ENCODE results near the gene PRG2. TPM values are rescaled to one million over a fixed set of nuclear protein-coding genes. Genes with fewer than 3 reads are reported as not detected.
A peak's percentile ranks its signal among the peaks of the same experiment; 100 is the strongest.

Gene PRG2
- total RNA-seq, 1 experiment from 2014 or later: not detected

DNA sequence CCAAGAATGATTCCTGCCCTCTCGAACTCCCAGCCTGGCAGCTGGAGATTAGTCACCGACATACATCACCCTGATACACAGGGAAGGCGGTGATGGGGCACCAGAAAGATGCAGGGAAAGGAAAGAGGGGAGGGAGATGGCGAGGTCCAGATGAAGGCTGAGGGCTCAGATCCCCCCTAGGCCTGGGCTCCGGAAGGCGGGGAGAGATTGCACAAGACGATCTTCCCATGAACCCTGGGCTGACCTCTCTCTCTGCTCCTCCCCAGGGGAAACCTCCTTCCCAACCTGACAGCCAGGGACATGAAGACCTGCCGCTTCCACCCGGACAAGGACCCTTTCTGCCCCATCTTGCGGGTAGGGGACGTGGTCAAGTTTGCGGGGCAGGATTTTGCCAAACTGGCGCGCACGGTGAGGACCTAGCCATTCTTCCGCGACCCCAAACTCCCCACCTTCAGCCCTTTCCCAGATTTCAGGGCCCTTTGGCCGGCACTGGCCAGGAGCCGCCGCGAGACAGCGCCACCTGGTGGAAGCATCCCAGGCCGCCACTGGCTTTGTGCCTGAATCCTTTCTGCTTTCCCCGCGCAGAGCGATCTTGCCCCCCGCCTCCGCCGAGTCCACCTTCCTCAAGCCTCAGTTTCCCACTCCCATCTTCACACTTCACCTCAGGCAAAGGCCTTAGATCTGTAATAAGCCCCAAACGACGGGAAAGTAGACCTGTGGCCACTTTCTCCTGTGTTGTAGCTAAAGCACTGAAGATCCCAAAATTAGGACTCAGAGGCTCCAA lies 40.8 kb downstream of the PRG2 start:
- H3K36me3 ChIP-seq (ENCODE audit: control insufficient read depth, insufficient read depth, low read length): no peaks in the 10 kb centered on the region
- CTCF ChIA-PET: interaction anchor here (0.6 to 0.7 kb wide), 5 partner anchors 11 to 530 kb away, joined by 3 to 14 read pairs (median 6); no protein-coding TSS in a partner anchor
- in situ Hi-C loops (cut with HindIII; ENCODE audit: low pct_unique_long_range_greater_than_20kb, low sequenced_read_pairs): no loop called here
- no TSS peak for BruUV-seq (replicated peaks)
- POLR2A ChIA-PET: no interaction called here
- H3K4me1 ChIP-seq (ENCODE audit: control insufficient read depth, insufficient read depth, low read length): no peaks in the 10 kb centered on the region
- H3K27ac ChIP-seq (ENCODE audit: low read length): no peak overlapping the region
- DNase-seq (ENCODE audit: low read depth, low spot score) (no peak), ATAC-seq (no peak; the same call in 1 of the 2 replicates)
- H3K9me3 ChIP-seq (ENCODE audit: control insufficient read depth, insufficient read depth, low read depth, low read length): 0 out of 2 replicates have a peak, but pooled peaks cover 3% of the 10 kb centered on the region
- H3K27me3 ChIP-seq (ENCODE audit: control insufficient read depth, insufficient read depth, low read length): no peaks in the 10 kb centered on the region
- intact Hi-C loops (cut with micrococcal nuclease; ENCODE audit: unreplicated experiment): loop anchor here (5.0 to 10.0 kb wide), 4 partner anchors 108 to 293 kb away; partner anchors contain the start of gene UBE2L6
- TF ChIP-seq POLR2AphosphoS5 (IDR thresholded peaks at IDR 0.05; ENCODE audit: low read depth, low read length): no peak
- TF ChIP-seq, protein P1, sequence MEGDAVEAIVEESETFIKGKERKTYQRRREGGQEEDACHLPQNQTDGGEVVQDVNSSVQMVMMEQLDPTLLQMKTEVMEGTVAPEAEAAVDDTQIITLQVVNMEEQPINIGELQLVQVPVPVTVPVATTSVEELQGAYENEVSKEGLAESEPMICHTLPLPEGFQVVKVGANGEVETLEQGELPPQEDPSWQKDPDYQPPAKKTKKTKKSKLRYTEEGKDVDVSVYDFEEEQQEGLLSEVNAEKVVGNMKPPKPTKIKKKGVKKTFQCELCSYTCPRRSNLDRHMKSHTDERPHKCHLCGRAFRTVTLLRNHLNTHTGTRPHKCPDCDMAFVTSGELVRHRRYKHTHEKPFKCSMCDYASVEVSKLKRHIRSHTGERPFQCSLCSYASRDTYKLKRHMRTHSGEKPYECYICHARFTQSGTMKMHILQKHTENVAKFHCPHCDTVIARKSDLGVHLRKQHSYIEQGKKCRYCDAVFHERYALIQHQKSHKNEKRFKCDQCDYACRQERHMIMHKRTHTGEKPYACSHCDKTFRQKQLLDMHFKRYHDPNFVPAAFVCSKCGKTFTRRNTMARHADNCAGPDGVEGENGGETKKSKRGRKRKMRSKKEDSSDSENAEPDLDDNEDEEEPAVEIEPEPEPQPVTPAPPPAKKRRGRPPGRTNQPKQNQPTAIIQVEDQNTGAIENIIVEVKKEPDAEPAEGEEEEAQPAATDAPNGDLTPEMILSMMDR (IDR thresholded peaks at IDR 0.05): peak; percentile 86
- TF ChIP-seq, protein P2, sequence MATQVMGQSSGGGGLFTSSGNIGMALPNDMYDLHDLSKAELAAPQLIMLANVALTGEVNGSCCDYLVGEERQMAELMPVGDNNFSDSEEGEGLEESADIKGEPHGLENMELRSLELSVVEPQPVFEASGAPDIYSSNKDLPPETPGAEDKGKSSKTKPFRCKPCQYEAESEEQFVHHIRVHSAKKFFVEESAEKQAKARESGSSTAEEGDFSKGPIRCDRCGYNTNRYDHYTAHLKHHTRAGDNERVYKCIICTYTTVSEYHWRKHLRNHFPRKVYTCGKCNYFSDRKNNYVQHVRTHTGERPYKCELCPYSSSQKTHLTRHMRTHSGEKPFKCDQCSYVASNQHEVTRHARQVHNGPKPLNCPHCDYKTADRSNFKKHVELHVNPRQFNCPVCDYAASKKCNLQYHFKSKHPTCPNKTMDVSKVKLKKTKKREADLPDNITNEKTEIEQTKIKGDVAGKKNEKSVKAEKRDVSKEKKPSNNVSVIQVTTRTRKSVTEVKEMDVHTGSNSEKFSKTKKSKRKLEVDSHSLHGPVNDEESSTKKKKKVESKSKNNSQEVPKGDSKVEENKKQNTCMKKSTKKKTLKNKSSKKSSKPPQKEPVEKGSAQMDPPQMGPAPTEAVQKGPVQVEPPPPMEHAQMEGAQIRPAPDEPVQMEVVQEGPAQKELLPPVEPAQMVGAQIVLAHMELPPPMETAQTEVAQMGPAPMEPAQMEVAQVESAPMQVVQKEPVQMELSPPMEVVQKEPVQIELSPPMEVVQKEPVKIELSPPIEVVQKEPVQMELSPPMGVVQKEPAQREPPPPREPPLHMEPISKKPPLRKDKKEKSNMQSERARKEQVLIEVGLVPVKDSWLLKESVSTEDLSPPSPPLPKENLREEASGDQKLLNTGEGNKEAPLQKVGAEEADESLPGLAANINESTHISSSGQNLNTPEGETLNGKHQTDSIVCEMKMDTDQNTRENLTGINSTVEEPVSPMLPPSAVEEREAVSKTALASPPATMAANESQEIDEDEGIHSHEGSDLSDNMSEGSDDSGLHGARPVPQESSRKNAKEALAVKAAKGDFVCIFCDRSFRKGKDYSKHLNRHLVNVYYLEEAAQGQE (IDR thresholded peaks at IDR 0.05; ENCODE audit: insufficient read depth in 1 of 2, low read depth in 2 of 2, low read length in 1 of 2): no peak
- no peak overlapping the region for H3K4me3 ChIP-seq (ENCODE audit: low read depth in 2 of 2, low read length in 2 of 2)

DNA sequence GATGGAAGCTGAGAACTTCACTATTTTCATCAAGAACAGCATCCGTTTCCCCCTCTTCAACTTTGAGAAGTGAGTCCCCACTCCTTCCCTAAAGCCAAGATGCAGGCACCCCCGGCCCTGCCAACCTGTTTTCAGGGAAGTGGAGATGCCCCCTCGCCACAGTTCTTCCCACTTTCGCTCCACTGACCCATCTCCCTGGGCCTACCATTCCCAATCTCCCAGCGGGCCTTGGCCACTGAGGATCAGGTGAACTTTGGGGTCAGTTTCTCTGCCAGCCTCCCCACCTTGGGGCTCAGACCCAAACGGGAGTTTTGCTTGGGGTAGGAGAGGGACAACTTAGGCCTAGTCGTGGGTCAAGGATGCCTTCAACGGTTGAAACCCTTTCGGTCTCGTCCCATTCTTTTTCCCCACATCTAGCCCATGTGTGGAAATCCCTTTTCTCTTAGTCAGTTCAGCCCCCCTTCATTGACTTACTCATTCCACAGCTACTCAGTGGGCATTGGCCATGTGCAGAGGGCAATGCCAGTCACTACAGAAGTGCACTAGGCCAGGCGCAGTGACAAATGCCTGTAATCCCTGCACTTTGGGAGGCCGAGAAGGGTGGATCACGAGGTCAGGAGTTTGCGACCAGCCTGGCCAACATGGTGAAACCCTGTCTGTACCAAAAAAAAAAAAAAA lies 41.7 kb downstream of the PRG2 start:
- no peak overlapping the region for H3K27ac ChIP-seq (ENCODE audit: low read length)
- H3K4me1 ChIP-seq (ENCODE audit: control insufficient read depth, insufficient read depth, low read length): no peaks in the 10 kb centered on the region
- H3K4me3 ChIP-seq (ENCODE audit: low read depth in 2 of 2, low read length in 2 of 2): no peak overlapping the region
- TF ChIP-seq POLR2AphosphoS5 (IDR thresholded peaks at IDR 0.05; ENCODE audit: low read depth, low read length) (no peak), SIN3A (IDR thresholded peaks at IDR 0.05; ENCODE audit: borderline replicate concordance, insufficient read depth, low read depth, low read length) (no peak), TCF7L2 (IDR thresholded peaks at IDR 0.05; ENCODE audit: low read depth, low read length) (no peak)
- TF ChIP-seq, protein P2 (IDR thresholded peaks at IDR 0.05; ENCODE audit: insufficient read depth in 1 of 2, low read depth in 2 of 2, low read length in 1 of 2): no peak
- TF ChIP-seq, protein P1 (IDR thresholded peaks at IDR 0.05): no peak
- ATAC-seq (no peak), DNase-seq (ENCODE audit: low read depth, low spot score) (no peak)
- ChIA-PET POLR2A (no interaction called here), CTCF (interaction anchor here (0.7 kb wide), 1 partner anchor 149 kb away, joined by 5 read pairs; no protein-coding TSS in a partner anchor)
- H3K9me3 ChIP-seq (ENCODE audit: control insufficient read depth, insufficient read depth, low read depth, low read length): 0 out of 2 replicates have a peak, but pooled peaks cover 3% of the 10 kb centered on the region
- H3K36me3 ChIP-seq (ENCODE audit: control insufficient read depth, insufficient read depth, low read length): no peaks in the 10 kb centered on the region
- H3K27me3 ChIP-seq (ENCODE audit: control insufficient read depth, insufficient read depth, low read length): no peaks in the 10 kb centered on the region
- in situ Hi-C loops (cut with HindIII; ENCODE audit: low pct_unique_long_range_greater_than_20kb, low sequenced_read_pairs) (no loop called here), intact Hi-C loops (cut with micrococcal nuclease; ENCODE audit: unreplicated experiment) (loop anchor here (5.0 to 10.0 kb wide), 4 partner anchors 109 to 294 kb away; partner anchors contain the start of gene UBE2L6)
- no TSS peak for BruUV-seq (replicated peaks)

Measured in Panc1 (cell line).